NCI-H748 (cell line): ENCODE data around the gene TSHZ3.

ENCODE experiments used
- DNase-seq: peaks from one replicate; lab custom pipeline; 2025; ENCODE audit not compliant: unreplicated experiment; lab: John Stamatoyannopoulos, UW

TSHZ3 gene

DNA sequence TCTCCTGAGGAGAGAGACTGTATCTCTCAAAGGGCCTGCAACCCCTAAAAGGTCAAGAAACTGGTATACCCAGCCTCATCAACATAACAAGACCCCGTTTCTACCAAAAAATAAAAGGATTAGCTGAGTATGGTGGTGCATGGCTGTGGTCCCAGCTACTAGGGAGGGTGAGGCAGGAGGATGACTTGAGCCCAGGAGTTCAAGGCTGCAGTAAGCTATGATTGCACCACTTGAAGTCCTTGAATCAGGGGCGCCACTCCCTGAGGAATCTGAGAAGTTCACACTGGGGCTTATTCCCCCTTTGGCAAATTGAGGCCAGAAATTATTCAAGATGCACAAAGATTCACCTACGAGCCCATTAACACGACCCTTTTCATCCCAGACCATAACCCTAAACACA lies 83.0 kb downstream of the TSHZ3 start:
- DNase-seq, result no peak

DNA sequence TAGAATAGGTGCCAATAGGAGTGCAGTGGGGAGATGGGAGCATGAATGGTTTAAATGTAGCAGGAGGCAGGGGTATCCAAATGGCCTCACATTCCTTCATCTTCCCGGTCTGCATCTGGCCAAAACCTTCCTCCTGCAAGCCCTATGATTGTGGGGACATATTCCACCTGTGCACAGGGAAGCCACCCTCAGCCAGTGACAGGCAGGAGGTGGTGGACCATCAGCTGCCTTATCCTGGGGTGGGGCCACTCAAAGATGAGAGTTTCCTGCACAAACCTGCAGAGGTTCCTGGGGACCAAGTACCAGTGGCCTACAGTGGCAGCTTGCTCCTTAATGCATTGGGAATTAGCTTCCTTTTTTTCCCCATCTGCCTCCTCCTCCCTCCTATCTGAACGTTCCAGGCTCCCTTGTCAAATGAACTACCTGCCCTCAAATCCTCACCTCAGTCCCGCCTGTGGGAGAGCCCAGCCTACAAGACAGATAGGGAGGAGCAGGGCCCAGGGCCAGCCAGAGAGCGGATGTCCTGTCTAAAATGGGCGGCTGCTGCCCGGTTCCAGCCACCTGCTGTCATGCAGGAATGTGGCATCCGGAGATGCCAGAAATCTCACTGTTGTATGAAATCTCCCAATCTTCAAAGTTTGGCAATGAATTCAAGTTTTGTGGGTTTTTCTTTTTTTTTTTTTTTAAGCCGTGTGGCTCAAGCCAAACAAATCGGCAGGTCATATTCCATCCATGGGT lies 85.0 kb downstream of the TSHZ3 start:
- DNase-seq, result no peak

DNA sequence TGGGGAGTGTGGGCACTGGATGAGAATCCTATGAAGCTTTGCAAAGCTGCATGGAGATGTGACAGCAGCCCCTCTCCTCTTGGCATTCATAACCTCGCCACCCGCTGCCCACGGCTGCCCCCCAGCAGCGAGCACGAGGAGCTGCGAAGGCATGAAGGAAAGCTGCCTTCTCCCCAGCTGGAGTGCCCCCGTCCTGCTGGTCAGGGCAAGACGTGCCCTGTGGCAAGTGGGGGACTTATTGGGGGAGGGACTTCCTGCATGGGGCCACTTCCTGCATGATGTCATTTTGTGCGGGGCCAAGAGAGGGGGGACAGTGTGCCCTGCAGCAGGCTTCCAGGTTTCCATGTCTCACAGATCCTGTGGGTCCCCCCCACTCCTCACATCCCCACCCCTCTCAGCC lies 85.9 kb downstream of the TSHZ3 start:
- no peak for DNase-seq

DNA sequence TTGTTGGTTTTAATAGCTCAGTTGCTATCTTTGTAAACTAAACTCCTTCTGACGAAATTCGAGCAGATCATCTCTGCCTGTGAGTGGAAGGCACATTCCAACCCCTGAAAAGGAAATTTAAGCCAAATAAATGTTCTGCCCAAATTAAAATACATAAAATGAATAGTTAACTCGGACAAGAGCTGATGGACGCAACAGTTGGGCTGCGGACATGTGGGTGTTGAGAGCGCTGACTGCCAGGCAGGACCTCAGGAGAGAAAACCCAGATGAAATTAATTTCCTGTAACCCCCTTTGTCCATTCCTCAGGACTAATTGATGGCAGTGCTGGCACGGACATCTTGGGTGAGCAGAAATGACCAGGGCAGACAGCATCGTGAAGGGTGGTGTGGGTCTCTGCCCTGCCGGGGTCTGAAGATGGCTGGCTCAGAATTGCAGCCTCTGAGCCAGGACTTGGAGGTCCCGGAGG lies 86.5 kb downstream of the TSHZ3 start:
- no peak for DNase-seq

DNA sequence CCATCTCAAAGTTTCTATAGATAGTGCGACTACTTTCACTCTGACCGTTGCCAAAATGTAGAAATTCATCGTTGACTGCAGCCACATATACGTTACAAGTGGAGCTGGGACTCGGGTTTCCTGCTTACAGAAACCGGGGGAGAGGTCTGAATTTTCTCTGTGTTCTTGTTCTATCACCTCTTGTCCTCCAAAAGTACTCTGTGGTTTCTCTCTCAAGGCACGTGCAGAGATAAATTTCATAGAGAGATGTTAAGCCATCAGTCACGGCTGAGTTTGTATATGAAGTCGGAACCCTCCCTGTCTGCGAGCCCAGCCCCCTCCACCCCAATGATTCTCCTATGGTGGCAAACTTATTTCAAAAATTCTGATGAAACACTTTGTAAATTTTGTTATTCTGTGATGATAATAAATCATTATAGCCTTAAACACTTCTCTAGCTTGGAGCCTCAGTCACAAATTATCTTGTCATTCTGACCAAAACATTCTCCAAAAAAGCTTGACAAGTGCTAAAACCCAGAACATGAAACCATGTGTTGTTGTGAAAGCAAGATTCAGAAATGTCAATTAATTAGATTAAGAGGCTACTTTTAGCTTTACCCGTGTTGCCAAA lies 87.5 kb downstream of the TSHZ3 start:
- DNase-seq, result no peak

DNA sequence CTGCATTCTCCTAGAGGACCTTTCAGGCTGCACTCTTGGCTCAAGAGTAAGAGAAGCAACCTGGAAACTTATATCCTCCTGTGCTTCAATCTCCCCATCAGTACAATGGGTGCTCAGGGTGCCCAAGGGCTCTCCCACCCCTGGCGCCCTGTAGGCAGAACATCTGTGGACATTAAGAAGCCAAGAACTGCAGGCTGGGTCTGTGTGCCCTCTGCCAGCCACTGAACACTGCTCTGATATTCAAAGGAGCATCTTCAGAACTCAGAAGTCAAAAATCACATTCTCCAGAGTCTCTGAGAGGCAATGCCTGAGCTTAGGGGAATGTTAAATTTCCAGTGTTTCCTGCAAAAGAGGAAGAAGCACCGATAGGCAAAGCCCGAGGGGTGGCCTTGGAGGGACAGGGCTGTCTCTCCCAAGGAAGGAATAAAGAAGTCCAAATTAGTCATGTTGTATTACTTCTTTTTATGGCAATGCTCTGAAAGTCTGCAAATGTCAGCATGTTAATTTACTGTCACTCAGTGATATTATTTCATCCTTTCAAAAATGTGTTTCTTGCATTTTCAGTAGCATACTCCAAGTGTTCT lies 88.1 kb downstream of the TSHZ3 start:
- DNase-seq, result no peak

DNA sequence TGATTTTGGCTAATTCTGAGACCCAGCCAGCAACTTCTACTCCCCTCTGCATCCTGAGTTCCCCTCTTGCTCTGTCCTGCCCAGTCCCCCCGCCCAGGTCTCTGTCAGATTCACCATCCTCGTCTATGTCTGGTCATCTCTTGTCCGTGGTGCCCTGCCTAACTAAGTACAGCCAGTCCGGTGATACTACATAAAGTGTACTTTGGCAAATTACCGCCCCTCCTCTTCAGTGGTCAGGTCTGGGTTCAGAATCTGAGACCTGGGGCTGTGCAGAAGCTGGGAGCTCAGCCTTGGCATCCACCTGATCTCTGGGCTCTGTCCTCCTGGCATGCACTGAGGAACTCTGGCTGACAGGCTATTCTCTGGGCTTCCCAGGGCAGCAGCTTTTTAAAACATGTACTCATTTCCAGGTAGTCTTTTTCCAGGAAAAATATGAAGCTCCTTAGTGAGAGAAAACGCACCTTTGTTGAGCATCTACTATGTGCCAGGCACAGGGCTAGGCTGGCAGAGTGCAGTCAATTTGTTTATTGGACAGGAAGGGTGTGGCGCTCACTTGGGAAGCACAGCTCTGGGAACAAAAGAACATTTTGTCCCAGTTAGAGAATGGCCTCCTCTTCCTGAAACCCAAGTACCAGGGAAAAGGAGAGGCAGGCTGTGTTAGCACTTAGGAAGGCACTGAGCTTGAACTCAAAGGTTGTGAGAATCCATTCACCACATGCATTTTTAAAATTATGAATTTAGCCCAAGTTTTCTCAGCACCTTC lies 88.9 kb downstream of the TSHZ3 start:
- no peak for DNase-seq

DNA sequence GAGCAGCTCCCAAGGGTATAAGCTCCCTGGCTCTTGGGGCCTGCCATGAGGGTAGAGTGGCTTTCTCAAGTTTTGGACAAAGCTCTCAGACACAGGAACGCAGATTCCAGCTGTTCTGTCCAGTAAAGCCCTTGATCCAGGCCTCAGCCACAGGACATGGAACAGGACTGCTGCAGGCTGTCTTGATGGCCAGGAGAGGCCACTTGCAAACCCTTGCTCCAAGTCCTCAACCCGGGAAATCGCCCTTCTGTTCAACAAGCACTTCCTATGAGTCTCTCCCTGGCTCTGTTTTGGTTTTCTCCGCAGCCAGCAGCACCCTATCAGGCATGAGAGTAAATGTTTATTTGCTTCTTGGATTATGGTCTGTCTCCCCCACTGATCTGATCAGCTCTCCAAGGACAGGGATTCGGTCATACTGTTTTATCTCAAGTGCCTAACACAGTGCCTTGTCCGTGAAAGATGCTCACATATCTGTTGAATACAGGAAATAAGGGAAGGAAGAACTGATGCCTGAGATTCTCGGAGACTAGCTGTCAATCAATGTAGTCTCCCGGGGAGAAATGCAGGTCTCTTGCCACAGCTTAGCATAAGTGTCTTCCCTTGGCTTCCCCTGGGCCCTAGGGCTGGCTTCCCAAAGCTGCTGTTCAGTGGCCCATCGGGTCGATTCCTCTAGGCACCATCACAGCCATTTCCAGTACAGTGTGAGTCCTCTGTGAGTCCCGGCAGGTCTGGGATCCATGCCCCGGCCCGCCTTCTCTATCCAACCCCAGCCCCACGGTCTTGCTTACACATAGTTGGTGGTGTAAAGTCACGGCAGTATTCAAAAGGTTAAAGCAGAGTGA lies 90.8 kb downstream of the TSHZ3 start:
- no peak for DNase-seq

DNA sequence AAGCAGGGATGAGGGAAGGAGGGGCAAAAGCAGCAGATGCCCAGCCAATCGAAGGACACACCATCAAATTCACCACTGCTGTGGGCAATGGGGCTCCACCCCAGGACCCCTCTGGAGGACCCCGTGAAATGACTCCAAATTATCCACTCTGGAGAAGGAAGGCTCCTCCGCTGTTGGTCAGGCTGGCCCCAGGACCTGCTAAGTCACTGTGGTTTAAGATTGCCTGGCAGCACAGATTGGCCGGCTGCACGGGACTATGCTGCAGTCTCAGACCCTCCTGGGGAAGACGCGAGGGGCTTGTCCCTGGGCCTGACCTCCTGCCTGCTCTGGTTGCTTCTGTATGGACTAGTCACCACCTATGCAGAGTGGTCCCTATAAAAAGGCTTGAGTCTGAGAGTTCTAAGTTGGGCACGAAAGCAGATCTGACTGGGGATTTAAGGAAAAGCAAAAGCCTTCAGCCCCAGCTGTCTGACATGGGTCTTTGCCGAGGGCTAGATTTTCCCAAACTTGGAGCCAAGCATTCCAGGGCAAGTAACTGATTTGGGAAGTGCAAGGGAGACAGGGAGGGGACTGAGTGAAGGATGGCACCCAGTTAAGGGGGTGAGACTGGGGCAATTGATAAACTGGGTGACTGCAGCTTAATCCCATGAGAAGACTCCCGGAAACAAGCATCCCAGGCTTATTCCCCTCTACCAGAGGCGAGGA lies 91.7 kb downstream of the TSHZ3 start:
- no peak for DNase-seq

DNA sequence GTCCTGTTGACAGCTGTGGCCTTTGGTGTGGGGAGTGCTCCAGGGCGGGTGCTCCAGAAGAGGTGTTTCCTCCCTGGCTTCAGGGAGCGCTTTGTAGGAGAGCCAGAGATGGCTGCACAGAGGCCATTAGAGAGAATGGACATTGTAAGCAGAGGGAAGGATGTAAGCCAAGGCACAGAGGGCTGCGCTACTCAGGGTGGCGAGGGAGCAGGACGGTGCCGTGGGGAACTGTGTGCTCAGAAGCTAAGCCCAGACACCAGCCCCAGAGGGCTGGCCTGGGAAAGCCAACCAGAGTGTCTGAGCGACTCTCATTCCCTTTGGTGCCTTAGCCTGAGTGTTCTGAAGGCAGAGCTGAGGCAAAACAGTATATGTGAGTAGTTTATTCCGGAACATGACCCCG lies 92.2 kb downstream of the TSHZ3 start:
- no peak for DNase-seq

DNA sequence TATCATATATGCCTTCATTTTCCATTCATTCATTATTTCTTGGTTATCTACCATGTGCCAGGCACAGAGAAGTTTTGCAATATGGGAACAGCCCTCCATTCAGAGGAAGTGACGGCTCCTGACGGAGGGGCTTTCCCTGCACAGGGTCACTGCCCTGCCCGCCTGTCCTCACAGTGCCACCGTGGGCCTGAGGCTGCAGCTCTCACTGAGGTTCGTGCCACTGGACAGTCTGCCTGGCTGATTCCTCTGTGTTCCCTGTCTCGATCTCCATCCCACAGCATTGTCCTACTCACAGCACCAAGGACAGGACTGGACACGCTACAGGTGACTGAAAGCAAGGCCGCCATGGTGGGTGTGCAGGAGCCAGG lies 92.7 kb downstream of the TSHZ3 start:
- no peak for DNase-seq

DNA sequence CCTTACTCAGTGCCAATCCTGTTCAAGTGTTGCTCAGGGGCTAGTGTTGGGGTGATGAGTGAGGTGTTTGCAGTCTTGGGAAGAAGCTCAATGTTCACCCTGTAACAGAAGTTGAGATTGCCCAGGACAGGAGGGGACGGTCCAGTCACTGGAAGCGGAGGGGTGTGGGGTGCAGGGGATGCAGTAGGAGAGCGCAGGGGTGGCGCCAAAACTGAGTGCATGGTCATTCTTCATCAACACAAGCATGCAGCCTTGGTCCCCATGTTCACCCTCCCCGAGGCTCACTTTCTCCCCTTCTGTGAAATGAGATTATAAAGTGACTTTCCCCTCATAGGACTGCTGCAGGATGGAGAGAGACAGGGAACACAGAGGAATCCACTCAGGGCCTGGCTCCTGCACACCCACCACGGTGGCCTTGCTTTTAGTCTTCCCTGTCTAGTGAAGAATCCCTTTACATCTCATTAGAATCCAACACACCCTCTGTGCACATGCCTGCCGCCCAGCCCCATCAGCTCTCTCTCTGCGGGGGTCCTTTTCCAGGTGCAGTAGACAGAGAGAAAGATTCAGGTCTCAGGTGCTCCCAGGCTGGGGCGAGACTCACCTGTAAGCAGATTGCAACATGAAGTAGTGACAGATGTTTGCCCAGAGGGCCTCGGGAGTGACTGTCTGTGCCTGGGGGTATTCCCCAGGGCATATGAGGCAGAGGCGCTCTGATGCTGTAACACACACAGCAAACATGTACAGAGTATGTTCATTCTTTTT lies 93.2 kb downstream of the TSHZ3 start:
- DNase-seq, result no peak

DNA sequence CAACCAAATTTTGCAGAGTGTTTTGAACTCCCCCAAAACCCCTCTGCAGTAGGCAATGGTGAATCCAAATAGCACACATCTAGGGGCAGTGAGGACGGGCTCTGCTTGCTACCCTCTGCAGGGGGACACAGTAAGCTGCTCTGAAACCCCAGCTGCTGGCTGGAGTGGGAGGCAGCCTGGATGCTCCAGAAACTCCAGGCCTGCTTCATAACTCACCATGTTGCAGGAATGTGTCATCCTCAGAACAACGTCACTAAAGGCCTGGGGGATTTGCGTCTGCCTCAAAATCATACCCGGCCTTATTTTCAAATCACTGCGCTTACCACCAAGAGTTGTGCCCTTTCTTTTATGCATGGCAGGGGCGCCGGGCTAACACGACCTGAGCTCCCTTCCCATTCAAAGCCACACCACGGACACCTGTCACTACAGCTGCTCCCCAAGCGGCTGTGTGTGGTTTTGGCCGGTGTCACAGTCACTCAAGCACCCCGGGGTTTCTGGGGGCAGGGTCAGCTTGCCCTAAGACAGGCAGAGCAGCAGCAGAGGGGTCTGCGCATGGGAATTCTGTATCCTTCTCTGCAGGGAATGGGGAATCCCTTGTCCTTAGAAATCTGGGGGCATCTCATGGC lies 93.9 kb downstream of the TSHZ3 start:
- no peak for DNase-seq

DNA sequence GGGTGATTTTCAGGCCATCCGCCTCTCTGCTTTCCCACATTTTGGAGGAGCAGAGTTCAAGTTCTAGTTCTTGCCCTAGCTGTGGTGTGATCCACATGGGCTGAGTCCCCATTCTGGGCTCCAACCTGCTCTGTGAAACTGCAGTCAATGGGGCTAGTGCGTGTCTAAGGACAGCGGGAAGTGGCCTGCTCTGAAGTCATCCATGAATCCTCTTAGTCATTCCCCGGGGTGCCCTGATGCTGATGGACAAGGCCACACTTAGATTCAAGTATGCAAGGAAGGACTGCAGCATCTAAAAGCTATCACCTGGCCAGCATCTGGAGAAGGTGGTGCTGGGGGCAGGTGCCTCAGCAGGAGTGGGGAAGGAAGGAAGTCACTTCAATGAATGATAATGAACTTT lies 94.6 kb downstream of the TSHZ3 start:
- no peak for DNase-seq

DNA sequence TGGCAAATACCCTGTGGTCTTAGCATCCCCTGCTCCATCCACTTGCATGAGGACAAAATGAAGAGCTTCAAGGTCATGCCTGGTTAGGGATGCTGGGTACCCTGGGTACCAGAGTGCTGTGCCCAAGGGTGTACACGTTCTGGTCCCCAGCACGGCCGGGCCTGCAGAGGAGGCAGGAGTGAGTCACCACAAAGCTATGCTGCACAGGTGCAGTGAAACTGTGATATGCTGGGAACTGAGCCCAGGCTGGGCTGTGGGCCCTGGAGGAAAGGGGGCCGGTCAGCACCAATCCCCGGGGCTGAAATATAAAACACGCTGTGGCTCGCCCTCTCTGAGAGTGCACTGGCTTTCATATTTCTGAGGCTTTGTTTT lies 95.1 kb downstream of the TSHZ3 start:
- DNase-seq, result no peak

DNA sequence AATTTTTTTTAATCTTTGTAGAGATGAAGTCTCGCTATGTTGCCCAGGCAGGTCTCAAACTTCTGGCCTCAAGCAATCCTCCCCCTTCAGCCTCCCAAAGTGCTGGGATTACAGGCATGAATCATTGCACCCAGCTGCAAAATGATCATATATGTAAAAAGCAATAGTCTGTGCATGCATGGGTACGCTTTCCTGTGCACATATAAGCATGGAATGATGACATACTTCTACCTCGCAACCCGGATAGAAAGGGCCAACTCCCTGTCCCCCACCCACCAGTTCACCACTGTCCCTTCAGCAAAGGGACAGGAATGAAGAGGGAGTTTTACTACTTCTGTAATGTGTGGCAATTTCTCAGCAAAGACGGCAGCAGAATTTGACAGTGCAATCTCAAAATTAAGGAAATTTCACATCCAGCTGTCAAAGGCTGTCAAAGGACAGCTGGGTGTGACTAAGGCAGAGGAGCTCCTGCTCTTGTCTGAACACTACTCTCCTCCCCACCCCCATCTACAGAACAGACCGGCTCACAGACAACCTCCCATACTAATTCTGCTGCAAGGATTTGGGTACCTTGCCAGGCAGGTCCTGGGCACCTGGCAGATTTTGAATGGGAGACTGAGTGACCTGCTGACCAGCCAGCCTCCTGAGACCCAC lies 95.6 kb downstream of the TSHZ3 start:
- no peak for DNase-seq

DNA sequence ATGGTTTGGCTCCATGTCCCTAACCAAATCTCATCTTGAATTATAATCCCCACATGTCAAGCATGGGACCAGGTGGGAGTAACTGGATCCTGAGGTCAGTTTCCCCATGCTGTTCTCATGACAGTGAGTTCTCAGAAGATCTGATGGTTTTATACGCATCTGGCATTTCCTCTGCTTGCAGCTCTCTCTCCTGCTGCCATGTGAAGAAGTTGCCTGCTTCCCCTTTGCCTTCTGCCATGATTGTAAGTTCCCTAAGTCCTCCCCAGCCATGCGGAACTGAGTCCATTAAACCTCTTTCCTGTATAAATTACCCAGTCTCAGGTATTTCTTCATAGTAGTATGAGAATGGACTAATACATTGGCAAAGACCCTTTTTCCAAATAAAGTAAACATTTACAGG lies 96.8 kb downstream of the TSHZ3 start:
- DNase-seq, result no peak

DNA sequence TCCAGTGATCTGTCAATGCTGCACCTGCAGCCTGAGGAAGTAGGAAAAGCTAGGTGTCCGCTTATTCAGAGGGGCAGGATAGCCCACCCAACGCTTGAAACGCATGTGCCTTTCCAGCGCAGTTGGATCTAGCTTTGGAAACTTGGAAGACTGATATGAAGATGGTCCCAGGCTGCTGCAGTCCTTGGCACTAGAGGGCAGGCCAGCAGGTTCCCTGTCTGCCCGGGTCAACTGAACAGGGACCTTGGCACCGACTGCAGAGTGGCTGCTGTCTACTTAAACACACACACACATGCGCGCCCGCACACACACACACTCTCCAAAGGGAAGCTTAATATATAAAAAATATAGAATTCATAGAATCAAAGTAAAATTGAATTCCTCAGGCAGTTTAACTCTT lies 100.0 kb downstream of the TSHZ3 start:
- DNase-seq, result no peak

DNA sequence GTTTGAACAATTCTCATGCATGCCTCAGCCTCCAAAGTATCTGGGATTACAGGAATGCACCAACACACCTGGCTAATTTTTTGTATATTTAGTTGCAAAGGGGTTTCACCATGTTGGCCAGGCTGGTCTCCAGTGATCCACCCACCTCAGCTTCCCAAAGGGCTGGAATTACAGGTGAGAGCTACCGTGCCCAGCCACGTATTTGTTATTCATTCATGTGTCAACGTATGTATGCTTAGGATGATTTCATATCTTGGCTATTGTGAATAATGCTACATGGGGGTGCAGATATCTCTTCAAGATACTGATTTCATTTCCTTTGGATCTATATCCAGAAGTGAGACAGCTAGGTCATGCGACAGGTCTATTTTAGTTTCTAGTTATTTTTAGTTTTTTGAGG lies 113.4 kb downstream of the TSHZ3 start:
- DNase-seq, result no peak
